ENCODE measurements around the gene TRABD2B.

The TRABD2B gene

GRCh38 chr1:48021792-48022191 lies 24.6 kb upstream of the TRABD2B start:
- DNase-seq (ENCODE audit: low read depth in 2 of 2): no peak

GRCh38 chr1:48019714-48020315 lies 22.6 kb upstream of the TRABD2B start:
- DNase-seq (ENCODE audit: low read depth in 2 of 2): no peak

- DNase-seq (ENCODE audit: low read depth in 2 of 2): no peak
Observed at GRCh38 chr1:48018799-48019198, 21.6 kb upstream of the TRABD2B start.

- no peak for DNase-seq (ENCODE audit: low read depth in 2 of 2)
Observed at GRCh38 chr1:48017716-48018115, 20.5 kb upstream of the TRABD2B start.

- no peak for DNase-seq (ENCODE audit: low read depth in 2 of 2)
Observed at GRCh38 chr1:48016515-48016914, 19.3 kb upstream of the TRABD2B start.

GRCh38 chr1:48013270-48013669 lies 16.1 kb upstream of the TRABD2B start:
- no peak for DNase-seq (ENCODE audit: low read depth in 2 of 2)

- no peak for DNase-seq (ENCODE audit: low read depth in 2 of 2)
Observed at GRCh38 chr1:48007047-48007446, 9.9 kb upstream of the TRABD2B start.

- no peak for DNase-seq (ENCODE audit: low read depth in 2 of 2)
Observed at GRCh38 chr1:48006264-48006663, 9.1 kb upstream of the TRABD2B start.

GRCh38 chr1:48005253-48006117 lies 8.3 kb upstream of the TRABD2B start:
- DNase-seq (ENCODE audit: low read depth in 2 of 2): no peak

- DNase-seq (ENCODE audit: low read depth in 2 of 2): no peak
Observed at GRCh38 chr1:48003741-48004531, 6.8 kb upstream of the TRABD2B start.

- no peak for DNase-seq (ENCODE audit: low read depth in 2 of 2)
Observed at GRCh38 chr1:48002142-48002541, 5.0 kb upstream of the TRABD2B start.

- no peak for DNase-seq (ENCODE audit: low read depth in 2 of 2)
Observed at GRCh38 chr1:48001696-48002095, 4.5 kb upstream of the TRABD2B start.

- no peak for DNase-seq (ENCODE audit: low read depth in 2 of 2)
Observed at GRCh38 chr1:48000883-48001282, 3.7 kb upstream of the TRABD2B start.

GRCh38 chr1:47999097-47999496 lies 1.9 kb upstream of the TRABD2B start:
- no peak for DNase-seq (ENCODE audit: low read depth in 2 of 2)

- DNase-seq (ENCODE audit: low read depth in 2 of 2): no peak
Observed at GRCh38 chr1:47998396-47998990, 1.3 kb upstream of the TRABD2B start.

GRCh38 chr1:47996406-47997226 lies 569 bp downstream of the TRABD2B start:
- DNase-seq (ENCODE audit: low read depth in 2 of 2): no peak

- no peak for DNase-seq (ENCODE audit: low read depth in 2 of 2)
Observed at GRCh38 chr1:47996060-47996405, 1.2 kb downstream of the TRABD2B start.

- DNase-seq (ENCODE audit: low read depth in 2 of 2): no peak
Observed at GRCh38 chr1:47995306-47996050, 1.7 kb downstream of the TRABD2B start.

GRCh38 chr1:47993881-47994625 lies 3.1 kb downstream of the TRABD2B start:
- DNase-seq (ENCODE audit: low read depth in 2 of 2): no peak

- no peak for DNase-seq (ENCODE audit: low read depth in 2 of 2)
Observed at GRCh38 chr1:47993416-47993740, 3.8 kb downstream of the TRABD2B start.
